NT2/D1 (cell line): Measurements from ENCODE around the gene EFNB1.

Experiments
- SUZ12 ChIP-seq: IDR thresholded peaks from 2 replicates; pipeline ENCODE4 v1.6.1; 2011; ENCODE audit not compliant: insufficient read length, insufficient read depth; ENCODE audit errors: extremely low read depth
- YY1 ChIP-seq: IDR thresholded peaks from 2 replicates; pipeline ENCODE4 v1.6.1; 2011; ENCODE audit not compliant: insufficient read length, insufficient read depth

DNA sequence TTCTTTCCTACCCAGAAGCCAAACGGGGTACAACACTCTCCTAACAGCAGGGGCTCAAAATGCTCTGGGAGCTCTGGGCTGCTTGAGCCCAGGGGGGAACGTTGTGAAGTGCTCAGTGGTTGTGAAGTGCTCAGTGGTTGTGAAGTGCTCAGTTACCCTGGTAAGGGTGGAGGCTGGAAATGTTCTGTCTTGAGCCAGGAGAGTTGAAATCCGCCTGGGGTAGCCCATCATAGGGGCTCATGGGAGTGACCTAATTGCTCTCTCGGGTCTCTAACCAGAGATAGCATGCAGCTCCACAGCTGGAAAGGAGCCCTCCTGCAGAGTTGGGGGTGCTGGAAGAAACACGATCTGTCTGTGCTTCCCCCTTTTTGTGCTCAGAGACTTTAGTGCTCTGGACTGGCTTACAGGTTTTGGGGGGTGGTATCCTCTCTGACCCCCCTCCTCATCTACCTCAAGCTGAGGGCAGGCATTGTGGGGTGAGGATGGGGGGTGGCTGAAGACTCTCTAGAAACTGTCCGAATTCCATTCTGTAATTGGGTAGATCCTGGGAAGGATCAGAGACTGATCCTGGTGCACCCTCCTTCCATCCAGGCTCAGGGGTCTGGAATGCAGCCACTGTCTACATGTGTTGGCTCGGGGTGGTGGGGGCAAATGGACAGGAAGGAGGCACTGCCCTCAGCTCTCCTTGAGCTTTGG lies 2.7 kb downstream of the EFNB1 start:
- TF ChIP-seq YY1 = no peak
- no peak for TF ChIP-seq SUZ12
